Measurements from ENCODE around the gene GLB1L2.

Gene GLB1L2

GRCh38 chr11:134374891-134375550 is 43.2 kb downstream of the GLB1L2 start:
- CTCF ChIA-PET: no interaction called here
- POLR2A ChIA-PET (ENCODE audit: low non-redundant PET): no interaction called here
- no peak for DNase-seq (ENCODE audit: low spot score)
- TF ChIP-seq CTCF (conservative IDR thresholded peaks at IDR 0.05; ENCODE audit: low read depth): no peak
- H3K27ac ChIP-seq: no peak overlapping the region

GRCh38 chr11:134376150-134376921 is 44.5 kb downstream of the GLB1L2 start:
- ChIA-PET CTCF (no interaction called here), POLR2A (ENCODE audit: low non-redundant PET) (no interaction called here)
- DNase-seq (ENCODE audit: low spot score): no peak
- no peak overlapping the region for H3K27ac ChIP-seq
- no peak for TF ChIP-seq CTCF (conservative IDR thresholded peaks at IDR 0.05; ENCODE audit: low read depth)

DNA sequence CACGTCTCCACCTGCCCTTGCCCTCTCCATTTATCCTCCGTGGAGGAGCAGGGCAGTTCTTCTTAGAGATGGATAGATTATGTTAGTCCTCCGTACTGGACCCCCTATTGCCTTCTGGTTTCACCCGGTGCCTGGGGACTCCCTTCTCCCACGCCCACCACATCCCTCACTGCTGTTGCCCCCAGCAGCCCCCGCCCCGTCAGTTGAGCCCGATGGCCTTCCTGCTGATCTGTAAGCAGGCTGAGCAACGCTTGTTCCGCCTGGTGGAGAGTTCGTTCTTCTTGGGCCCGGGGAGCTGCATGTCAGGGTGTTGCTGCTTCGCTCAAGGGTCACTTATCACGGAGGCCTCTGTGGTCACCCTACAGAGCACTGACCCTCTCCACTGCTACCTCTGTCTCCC is 46.1 kb downstream of the GLB1L2 start:
- DNase-seq (ENCODE audit: low spot score): no peak
- CTCF ChIA-PET: no interaction called here
- POLR2A ChIA-PET (ENCODE audit: low non-redundant PET): no interaction called here
- no peak for TF ChIP-seq CTCF (conservative IDR thresholded peaks at IDR 0.05; ENCODE audit: low read depth)
- H3K27ac ChIP-seq: no peak overlapping the region

- TF ChIP-seq CTCF (conservative IDR thresholded peaks at IDR 0.05; ENCODE audit: low read depth): no peak
Measured at GRCh38 chr11:134379241-134379640, 47.5 kb downstream of the GLB1L2 start.

DNA sequence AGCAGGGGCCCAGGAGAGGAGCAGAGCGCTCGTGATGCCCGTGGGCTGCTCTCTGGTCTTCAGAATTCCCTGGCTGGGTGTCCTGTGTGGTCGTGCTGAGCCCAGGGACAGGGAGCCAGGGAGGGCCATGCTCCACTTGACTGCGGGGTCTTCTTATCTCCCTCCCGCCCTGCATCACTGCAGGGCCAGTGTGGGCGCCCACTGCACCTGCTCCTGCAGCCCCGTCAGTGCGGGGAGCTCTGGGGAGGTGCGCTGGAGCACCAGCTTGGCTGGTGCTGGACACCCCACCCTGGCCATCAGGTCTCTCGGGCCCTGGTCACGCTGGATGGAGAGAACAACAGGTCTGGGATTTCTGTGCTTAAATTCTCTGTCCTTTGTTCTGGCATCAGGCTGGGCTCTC is 48.4 kb downstream of the GLB1L2 start:
- POLR2A ChIA-PET (ENCODE audit: low non-redundant PET): no interaction called here
- no peak overlapping the region for H3K27ac ChIP-seq
- no peak for TF ChIP-seq CTCF (conservative IDR thresholded peaks at IDR 0.05; ENCODE audit: low read depth)
- CTCF ChIA-PET: no interaction called here
- no peak for DNase-seq (ENCODE audit: low spot score)

More at GRCh38 chr11:134379241-134379640, 47.5 kb downstream of the GLB1L2 start:
- DNase-seq (ENCODE audit: low spot score): no peak
- no peak overlapping the region for H3K27ac ChIP-seq
- CTCF ChIA-PET: no interaction called here
- POLR2A ChIA-PET (ENCODE audit: low non-redundant PET): no interaction called here

DNA sequence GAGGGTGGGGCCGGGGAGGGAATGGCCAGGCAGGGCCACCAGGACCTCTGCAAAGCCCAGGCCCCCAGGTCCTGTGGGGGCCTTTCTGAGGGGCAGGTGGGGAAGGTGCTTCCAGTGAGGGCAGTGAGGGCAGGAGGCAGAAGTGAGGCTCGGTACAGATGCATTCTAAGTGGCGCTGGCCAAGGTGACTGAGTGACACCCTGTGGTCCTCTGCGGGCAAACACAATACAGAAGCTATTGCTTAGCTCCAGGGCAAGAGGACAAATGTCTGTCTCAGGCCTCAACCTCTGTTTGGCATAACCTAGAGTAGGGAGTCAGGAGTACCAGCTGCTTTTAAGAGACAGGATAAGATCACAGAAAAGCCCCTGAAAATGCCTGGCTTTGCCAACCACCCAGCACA is 49.0 kb downstream of the GLB1L2 start:
- POLR2A ChIA-PET (ENCODE audit: low non-redundant PET): no interaction called here
- no peak for TF ChIP-seq CTCF (conservative IDR thresholded peaks at IDR 0.05; ENCODE audit: low read depth)
- H3K27ac ChIP-seq: no peak overlapping the region
- CTCF ChIA-PET: no interaction called here
- no peak for DNase-seq (ENCODE audit: low spot score)
